Fibroblast of skin of right biceps (primary cell): Measurements from ENCODE around the gene PHACTR1.

ENCODE experiments used
- DNase-seq: peaks from one replicate; pipeline ENCODE4 v3.0.0-alpha.2; 2013

Gene PHACTR1

GRCh38 chr6:13331516-13332348 lies 615.2 kb downstream of the PHACTR1 start:
- DNase-seq: peak; percentile 14

GRCh38 chr6:13332349-13332706 lies 615.8 kb downstream of the PHACTR1 start:
- no peak for DNase-seq

DNA sequence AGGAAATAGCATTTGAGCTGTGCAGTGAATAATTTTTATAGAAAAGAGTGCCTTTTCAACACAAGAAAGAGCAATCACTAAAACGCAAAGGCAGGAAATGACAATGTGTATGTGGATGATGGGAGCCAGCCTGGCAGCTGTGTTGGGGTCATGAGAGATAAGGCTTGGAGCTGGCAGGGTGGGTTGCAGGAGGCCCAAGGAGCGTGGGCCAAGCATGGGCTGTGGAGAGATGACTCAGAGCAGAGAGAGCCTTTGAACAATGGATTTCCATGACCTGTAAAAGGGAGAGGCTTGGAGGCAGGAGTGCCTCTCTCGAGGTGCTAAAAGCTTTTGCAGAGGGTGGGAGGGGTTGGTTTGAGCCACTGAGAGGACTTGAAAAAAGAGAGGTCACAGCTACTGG lies 618.4 kb downstream of the PHACTR1 start:
- DNase-seq: no peak

DNA sequence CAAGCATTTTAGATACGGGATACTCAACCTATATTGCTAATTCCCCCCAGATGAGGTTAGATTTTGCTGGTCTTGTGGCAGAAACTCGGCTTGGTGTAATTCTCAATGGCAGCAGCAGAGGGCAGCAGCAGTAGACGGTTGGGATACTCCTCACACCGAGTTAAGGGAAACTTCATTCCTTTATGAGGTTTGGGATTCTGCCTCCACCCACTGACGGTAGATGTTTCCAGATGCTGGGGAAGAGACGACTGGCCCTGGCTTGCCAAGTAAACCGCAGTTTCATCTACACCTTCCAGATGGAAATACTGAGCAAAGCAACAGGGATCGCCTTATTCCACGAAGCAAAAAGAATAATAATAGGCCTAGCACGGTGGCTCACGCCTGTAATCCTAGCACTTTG lies 620.0 kb downstream of the PHACTR1 start:
- DNase-seq: peak; percentile 88

GRCh38 chr6:13338038-13338437 lies 621.5 kb downstream of the PHACTR1 start:
- no peak for DNase-seq
